ENCODE measurements around the gene AGL.
"Not testable (repeated sequence)": the region's sequence is repeated elsewhere in the genome, so short reads cannot be mapped to it uniquely, and the experiment has no call there.

Gene AGL

DNA sequence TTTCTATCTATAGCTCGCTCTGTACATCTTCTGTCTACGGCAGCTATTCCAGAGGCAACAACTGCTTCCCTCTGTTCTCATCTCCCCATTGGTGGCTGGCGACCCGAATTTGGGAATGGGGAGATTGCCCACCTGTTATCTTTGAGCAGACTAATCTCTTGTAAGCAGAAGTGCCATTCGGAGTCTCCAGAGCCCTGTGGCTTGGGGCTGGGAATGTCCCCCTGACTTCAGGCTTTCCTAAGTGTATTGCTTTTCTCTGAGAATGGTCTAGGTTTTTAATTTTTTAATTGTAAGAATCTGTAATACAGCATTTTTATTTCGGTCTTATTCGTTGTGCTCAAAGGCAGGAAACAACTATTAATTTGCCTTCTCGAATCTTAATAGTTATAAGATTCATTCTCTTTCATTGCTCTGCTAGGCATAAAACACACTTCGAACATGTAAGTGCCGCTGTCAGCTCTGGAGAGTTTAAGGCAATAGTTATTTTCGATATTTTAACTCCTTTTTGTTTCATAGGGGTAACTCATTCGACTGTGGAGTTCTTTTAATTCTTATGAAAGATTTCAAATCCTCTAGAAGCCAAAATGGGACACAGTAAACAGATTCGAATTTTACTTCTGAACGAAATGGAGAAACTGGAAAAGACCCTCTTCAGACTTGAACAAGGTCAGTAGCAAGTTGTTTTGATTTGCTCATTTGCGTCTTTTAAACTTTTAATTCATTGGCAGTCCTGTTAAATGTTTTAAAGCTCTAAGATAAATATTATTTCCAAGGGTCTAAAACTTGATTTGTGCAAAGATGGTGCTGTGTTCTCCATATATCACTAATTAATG lies 514 bp downstream of the AGL start:
- DNase-seq (ENCODE audit: extremely low read depth in 1 of 2, low read depth in 1 of 2): no peak

DNA sequence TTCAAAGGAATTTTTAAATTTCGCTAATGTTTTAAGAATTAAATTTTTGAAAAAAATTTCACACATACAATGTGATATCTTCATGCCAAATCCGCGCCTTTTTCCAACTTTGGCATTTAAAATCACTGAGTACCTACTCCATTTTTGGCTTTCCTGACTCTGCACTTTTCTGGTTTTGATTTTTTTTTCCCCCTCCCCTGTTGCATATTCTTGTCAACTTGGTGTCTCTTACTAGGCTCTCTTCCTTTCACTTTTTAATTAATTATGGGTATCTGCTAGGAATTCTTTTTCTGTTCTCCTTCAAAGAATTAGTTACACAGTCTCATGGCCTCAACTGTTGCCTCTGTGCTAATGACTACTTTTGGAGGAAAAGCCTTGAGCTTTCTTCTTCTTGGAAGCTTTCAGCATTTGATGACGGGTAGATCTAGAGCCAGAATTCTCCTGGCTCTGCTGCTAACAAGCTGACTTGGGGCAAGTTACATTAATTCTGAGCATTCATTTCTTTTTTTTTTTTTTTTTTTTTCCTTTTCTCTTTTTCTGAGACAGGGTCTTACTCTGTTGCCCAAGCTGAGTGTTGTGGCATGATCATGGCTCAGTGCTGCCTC lies 1.8 kb downstream of the AGL start:
- DNase-seq (ENCODE audit: extremely low read depth in 1 of 2, low read depth in 1 of 2): no peak

DNA sequence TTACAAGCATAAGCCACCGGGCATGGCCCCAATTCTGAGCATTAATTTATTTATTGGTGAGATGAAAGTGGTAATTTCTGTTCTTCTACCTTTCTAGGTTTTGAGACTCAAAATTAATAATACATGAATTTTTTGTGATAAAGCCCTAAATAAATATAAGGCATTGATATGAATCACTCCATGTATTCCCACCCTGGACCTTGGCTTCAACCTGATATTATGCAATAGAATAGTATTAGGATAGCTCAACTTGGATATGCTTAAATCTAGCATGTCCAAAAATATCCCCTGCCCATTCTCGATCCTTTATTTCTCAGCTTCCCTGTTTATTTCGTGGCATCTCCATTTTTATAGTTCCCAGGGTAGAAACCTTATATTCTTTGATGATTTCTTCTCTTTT lies 2.5 kb downstream of the AGL start:
- DNase-seq (ENCODE audit: extremely low read depth in 1 of 2, low read depth in 1 of 2): no peak

DNA sequence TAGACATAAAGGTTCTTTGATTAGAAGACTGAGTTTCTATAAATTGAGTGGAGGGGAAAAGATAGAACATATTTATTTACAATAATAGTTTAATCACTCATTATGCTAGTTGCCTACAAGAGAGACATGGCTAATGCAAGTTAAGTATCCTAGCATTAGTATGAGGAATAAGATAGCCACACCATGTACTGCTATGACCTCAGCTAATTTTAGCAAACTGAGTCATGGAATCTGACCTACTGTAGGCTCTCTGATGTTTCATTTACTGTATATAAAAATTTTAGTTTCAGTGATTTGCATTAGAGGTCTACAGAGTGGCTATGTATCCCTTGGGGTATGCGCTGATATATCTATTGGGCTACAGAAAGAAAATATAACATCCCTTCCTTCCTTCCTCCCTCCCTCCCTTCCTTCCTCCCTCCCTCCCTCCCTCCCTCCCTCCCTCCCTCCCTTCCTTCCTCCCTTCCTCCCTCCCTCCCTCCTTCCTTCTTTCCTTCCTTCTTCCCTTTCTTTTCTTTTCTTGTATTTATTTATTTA lies 5.8 kb downstream of the AGL start:
- DNase-seq (ENCODE audit: extremely low read depth in 1 of 2, low read depth in 1 of 2): no peak

DNA sequence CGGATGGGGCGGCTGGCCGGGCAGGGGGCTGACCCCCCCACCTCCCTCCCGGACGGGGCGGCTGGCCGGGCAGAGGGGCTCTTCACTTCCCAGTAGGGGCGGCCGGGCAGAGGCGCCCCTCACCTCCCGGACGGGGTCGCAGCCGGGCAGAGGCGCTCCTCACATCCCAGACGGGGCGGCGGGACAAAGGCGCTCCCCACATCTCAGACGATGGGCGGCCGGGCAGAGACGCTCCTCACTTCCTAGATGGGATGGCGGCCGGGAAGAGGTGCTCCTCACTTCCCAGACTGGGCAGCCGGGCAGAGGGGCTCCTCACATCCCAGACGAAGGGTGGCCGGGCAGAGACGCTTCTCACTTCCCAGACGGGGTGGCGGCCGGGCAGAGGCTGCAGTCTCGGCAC lies 6.9 kb downstream of the AGL start:
- not testable (repeated sequence) for DNase-seq (ENCODE audit: extremely low read depth in 1 of 2, low read depth in 1 of 2)

DNA sequence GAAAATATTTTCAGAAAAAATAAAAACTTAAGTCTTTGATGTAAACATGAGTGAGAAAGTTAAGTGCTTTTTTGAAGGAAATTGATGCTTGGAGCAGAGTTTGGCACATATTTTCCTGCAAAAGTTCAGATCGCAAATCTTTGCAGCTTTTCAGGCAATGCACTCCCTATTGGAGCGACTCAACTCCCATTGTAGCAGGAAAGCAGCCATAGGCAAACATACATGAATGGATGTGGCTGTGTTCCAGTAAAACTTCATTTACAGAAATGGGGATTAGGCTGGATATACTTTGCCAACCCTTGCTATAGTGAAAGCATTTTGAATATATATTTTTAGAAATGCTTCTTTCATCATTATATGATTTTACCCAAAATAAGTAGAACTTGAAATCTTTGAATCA lies 8.1 kb downstream of the AGL start:
- DNase-seq (ENCODE audit: extremely low read depth in 1 of 2, low read depth in 1 of 2): no peak

DNA sequence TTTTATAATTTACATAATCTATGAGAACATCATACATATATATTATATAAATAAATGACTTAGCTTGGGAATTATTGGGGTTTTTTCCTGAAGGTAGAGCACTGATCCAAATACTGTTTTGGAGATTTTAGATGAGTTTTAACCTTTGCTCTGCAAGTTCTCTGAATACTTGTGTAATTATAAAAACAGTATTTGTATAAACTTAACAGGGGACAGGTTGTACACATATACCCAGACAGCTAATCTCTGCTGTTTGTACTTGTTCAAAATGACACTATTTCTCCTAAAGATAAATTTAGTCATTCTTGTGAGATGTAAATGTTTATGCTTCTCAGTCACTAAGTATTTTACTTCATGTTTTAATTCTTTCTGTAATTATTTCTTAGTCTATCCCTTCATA lies 8.7 kb downstream of the AGL start:
- DNase-seq (ENCODE audit: extremely low read depth in 1 of 2, low read depth in 1 of 2): no peak

DNA sequence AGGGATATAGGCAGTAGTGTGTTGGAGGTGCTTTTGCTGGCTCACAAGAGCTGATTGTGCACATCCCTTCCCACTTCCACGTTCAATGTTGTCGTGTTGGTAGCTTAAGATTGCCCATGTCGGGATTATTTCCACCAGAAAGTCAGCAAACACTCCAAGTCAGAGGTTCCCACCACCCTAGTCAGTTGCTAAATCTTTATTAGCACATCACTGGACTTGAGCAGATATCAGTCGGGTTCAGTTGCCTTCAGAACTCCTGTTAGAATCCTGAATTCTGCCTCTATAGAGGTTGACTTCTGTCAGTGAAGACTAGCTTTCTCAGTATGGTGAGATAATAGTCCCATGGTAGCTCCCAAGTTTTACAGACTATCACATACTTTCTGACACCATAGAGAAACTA lies 10.5 kb downstream of the AGL start:
- no peak for DNase-seq (ENCODE audit: extremely low read depth in 1 of 2, low read depth in 1 of 2)

DNA sequence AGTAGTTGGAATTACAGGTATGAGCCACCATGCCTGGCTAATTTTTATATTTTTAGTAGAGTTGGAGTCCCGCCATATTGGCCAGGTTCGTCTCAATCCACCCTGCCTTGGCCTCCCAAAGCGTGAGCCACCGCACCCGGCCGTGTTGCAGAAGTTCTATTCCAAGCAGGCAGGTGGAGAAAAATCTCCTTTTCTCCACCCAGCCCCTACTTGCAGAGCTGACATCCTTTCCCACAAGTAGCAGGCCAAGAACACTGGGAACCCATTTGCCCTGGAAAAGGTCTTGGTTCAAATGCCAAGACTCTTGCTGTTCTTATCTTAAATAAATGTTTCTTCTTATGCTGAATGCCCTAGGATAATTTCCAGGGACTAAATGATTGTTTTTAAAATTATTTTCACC lies 17.5 kb downstream of the AGL start:
- no peak for DNase-seq (ENCODE audit: extremely low read depth in 1 of 2, low read depth in 1 of 2)

DNA sequence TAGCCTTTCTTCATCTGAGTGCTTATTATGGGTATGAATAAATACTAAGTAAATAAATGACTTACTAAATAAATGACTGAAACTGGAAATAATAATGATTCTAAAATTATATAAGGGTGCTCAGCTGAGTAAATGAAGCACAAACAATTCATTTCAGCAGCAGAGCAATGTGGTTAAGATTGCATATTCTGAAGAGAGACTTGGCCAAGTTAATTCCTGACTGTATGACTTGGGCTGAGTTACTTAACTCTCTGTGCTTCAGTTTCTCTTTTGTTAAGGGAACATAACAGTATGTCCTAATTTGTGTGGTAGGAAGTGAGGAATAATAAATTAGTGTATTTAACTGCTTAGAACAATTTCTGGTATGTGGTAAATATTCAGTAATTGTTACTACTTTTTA lies 19.1 kb downstream of the AGL start:
- no peak for DNase-seq (ENCODE audit: extremely low read depth in 1 of 2, low read depth in 1 of 2)

DNA sequence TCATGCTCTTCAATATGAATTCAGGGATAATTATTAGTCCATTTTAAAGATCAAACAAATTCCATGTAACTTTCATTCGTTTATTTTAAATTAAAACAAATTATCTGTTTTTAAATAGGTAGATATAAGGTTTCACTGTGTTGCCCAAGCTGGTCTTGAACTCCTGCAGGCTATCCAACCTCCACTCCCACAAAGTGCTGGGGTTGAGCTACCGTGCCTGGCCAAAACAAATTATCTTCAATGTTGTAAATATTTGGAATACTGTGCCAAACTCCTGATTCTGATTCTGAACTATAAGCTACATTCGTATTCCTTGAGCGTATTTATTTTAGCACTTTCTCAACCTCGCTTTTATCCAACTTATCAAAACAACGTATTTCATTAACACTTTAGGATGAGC lies 19.6 kb downstream of the AGL start:
- no peak for DNase-seq (ENCODE audit: extremely low read depth in 1 of 2, low read depth in 1 of 2)

DNA sequence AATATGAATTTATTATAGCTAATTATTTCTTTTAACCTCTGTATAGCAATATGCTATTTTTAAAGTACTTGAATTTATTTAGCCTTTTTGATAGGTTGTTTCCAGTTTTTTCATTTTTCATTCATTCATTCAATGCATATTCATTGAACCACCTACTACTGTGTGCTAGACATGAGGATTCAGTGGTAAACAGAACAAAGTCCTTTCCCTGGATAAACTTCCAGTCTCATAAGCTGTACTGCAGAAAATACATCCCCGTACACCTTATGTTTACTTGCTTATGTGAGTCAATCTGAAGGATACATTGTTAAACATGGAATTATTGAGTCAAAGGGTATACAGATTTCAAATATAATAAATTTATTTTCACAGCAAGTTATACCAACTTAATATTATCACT lies 21.9 kb downstream of the AGL start:
- no peak for DNase-seq (ENCODE audit: extremely low read depth in 1 of 2, low read depth in 1 of 2)

DNA sequence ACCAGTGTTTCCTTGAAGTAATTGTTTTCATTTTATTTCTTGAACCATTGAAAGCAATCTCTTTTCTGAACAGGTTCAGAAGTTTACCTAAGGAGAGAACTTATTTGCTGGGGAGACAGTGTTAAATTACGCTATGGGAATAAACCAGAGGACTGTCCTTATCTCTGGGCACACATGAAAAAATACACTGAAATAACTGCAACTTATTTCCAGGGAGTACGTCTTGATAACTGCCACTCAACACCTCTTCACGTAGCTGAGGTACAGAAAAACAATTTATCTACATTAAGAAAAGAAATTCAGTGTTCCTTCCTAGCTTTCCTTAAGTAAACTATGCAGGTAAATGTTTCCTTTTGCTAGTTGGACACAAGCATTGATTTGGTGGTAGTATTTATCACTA lies 27.4 kb downstream of the AGL start:
- DNase-seq (ENCODE audit: extremely low read depth in 1 of 2, low read depth in 1 of 2): no peak

DNA sequence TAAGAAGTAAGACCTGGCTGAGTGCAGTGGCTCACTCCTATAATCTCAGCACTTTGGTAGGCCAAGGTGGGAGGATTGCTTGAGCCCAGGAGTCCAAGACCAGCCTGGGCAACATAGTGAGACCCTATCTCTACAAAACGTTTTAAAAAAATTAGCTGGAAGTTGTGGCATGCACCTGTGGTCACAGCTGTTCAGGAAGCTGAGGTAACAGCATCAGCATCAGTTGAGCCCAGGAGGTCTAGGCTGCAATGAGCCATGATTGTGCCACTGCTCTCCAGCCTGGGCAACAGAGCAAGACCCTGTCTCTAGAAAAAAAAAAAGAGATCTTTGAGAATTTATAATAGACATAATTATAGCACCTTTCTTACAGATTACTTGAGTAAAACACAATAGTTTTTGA lies 36.0 kb downstream of the AGL start:
- DNase-seq (ENCODE audit: extremely low read depth in 1 of 2, low read depth in 1 of 2): no peak

DNA sequence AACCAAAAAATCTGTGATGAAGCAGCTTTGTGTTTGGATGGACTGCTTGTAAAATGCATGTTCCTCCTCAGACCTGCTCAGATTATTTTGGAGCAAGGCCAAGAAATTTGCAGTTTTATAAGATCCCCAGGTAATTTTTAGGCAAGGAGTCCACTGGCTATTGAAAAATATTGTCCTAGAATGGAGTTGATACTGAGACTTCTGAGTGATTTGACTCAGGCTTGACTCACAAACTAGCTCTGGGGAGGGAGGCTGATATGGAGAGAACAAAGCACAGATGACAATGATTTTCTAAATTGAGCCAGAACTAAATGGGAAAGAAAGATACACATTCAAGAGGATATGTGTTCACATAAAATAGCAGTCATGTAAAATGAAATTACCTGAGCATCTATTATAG lies 36.7 kb downstream of the AGL start:
- DNase-seq (ENCODE audit: extremely low read depth in 1 of 2, low read depth in 1 of 2): no peak

DNA sequence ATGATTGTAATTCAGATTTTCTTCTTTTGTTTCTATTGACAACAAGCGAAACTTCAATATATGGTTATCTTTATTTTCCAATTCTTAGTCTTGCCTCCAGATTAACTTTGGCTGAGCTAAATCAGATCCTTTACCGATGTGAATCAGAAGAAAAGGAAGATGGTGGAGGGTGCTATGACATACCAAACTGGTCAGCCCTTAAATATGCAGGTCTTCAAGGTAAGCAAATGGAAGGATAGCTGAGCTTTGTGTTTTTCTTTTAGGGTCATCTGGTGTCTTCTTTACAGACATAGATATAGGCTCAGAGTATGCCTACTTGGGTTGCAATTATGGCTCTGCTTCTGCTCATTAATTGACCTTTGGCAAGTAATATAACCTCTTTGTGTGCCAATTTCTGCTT lies 37.7 kb downstream of the AGL start:
- DNase-seq (ENCODE audit: extremely low read depth in 1 of 2, low read depth in 1 of 2): no peak

DNA sequence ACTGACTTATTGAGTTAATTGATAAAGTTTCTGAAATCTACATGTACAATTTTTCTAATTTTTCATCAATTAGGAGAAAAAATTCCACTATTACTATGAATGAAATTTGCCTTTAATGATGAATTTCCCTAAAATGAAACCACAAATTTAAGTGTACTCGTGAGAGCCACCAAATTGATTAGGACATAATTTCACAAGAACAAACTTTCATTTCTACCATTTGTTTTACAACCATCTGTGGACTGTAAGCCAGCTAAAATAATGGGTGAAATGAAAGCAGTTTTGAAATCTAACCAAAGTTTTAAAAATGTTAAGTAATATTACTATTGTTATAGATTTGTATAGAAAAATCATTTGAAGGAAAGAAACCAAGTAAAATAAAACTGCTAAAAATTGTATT lies 41.8 kb downstream of the AGL start:
- DNase-seq (ENCODE audit: extremely low read depth in 1 of 2, low read depth in 1 of 2): no peak

DNA sequence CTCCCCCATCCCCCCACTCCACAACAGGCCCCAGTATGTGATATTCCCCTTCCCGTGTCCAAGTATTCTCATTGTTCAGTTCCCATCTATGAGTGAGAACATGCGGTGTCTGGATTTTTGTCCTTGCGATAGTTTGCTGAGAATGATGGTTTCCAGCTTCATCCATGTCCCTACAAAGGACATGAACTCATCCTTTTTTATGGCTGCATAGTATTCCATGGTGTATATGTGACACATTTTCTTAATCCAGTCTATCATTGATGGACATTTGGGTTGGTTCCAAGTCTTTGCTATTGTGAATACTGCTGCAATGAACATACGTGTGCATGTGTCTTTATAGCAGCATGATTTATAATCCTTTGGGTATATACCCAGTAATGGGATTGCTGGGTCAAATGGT lies 53.1 kb downstream of the AGL start:
- not testable (repeated sequence) for DNase-seq (ENCODE audit: extremely low read depth in 1 of 2, low read depth in 1 of 2)

DNA sequence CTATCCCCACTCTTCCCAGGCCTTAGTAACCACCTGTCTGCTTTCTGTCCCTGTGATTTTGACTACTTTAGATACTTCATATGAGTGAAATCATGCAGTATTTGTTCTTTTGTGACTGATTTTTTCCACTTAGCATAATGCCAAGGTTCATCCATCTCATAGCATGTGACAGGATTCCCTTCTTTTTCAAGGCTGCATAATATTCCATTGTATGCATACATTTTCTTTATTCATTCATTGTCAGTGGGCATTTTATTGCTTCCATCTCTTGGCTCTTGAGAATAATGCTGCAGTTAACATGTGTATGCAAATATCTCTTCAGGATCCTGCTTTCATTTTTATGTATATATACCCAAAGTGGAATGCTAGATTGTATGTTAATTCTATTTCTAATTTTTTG lies 56.4 kb downstream of the AGL start:
- no peak for DNase-seq (ENCODE audit: extremely low read depth in 1 of 2, low read depth in 1 of 2)

DNA sequence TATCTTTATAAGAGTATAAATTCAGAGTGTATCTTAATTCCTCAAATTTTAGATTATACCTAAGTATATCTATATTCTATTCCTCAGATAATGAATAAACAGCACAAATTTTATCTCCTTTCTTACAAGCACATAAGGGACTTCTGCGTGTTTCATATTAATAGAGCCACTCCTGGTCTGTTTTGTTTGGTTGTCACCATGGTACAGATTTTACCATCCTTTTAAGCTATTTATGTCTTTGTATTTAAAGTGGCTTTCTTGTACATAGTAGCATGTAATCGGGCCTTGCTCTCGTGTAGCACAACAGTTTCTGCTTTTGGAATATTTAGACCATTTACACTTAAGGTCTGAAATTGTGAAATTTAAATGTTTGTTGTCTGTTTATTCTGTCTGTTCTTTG lies 67.1 kb downstream of the AGL start:
- DNase-seq (ENCODE audit: extremely low read depth in 1 of 2, low read depth in 1 of 2): no peak

DNA sequence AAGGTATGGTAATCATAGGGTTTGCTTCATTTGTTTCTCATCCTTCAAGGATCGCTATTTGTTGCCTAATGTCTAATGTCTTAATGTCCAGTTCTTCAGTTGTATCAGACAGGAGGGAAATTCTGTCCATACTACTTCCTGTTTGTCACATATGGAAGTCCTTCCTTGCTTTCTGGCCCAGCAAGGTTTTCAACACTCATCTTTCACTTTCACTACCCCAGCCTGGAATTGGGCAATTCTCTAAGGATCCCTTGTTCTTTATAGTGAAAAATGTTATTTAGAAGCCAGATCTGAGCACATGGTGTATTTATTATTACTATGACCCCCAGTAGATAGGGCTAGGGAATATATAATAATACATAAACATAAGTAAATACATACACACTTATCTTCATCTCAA lies 69.1 kb downstream of the AGL start:
- DNase-seq (ENCODE audit: extremely low read depth in 1 of 2, low read depth in 1 of 2): no peak

DNA sequence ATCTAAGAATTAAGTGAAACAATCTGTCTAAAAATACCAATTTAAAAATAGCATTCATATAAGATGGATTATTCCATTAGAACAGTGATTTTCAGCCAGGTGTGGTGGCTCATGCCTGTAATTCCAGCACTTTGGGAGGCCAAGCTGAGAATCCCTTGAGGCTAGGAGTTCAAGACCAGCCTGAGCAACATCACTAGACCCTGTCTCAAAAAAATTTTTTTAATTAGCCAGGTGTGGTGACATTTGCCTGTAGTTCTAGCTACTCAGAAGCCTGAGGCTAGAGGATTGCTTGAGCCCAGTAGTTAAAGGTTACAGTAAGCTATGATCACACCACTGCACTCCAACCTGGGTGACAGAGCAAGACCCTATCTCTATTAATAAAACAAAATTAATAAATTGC lies 84.6 kb downstream of the AGL start:
- DNase-seq (ENCODE audit: extremely low read depth in 1 of 2, low read depth in 1 of 2): no peak

DNA sequence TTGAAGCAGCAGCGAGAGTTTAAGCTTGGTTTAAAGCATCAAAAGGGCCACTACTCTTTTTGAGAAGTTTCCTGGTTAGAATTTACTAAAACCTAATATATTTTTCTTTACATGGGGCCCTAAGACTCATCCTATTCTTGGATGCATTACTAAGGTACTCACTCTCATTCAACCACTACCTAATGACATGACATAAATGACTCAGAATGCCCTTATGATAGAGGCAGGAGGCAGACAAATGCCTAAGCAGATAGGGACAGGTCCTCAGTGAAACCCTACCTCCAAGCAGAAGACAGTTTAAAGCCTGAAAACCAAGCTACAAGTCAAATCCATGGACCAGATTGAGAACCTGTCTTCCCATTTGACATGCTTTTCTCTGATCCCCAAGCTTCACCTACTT lies 85.4 kb downstream of the AGL start:
- no peak for DNase-seq (ENCODE audit: extremely low read depth in 1 of 2, low read depth in 1 of 2)

All from activated CD8-positive, alpha-beta memory T cell treated with anti-CD3 and anti-CD28 coated beads for 1 hour (primary cell).